ENCODE measurements around the gene SRD5A1.

DNA sequence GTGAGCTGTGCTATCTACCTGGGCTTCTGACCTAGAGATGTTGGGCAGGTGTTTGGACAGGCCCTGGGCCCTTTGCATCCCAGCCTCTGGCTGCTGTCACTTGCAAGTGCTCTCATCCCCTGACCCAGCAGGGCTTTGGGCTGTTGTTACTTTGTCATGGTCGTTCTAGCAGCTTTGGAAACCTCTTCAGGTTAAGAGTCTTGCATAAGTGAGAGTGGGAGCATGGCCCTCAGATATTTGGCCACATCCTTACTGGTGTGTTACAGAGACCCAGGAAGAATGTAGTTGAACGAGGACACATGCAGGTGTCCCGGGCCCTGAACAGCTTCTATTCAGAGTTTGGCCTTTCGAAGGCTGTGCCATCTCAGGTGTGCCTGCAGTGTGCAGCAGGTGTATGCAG is 84.4 kb downstream of the SRD5A1 start:
- TF ChIP-seq, protein P1, sequence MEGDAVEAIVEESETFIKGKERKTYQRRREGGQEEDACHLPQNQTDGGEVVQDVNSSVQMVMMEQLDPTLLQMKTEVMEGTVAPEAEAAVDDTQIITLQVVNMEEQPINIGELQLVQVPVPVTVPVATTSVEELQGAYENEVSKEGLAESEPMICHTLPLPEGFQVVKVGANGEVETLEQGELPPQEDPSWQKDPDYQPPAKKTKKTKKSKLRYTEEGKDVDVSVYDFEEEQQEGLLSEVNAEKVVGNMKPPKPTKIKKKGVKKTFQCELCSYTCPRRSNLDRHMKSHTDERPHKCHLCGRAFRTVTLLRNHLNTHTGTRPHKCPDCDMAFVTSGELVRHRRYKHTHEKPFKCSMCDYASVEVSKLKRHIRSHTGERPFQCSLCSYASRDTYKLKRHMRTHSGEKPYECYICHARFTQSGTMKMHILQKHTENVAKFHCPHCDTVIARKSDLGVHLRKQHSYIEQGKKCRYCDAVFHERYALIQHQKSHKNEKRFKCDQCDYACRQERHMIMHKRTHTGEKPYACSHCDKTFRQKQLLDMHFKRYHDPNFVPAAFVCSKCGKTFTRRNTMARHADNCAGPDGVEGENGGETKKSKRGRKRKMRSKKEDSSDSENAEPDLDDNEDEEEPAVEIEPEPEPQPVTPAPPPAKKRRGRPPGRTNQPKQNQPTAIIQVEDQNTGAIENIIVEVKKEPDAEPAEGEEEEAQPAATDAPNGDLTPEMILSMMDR (IDR thresholded peaks at IDR 0.05 in 2 of 3, conservative IDR thresholded peaks at IDR 0.05 in 1 of 3; ENCODE audit: borderline replicate concordance in 1 of 3, insufficient read depth in 1 of 3, low read depth in 2 of 3, low read length in 2 of 3) = no peak
- no peak for TF ChIP-seq EGR1 (IDR thresholded peaks at IDR 0.05; ENCODE audit: low read depth)
- no peak for TF ChIP-seq EZH2 (IDR thresholded peaks at IDR 0.05)
- no peak for TF ChIP-seq MAX (IDR thresholded peaks at IDR 0.05)
- no peak for TF ChIP-seq TCF7L2 (IDR thresholded peaks at IDR 0.05; ENCODE audit: borderline replicate concordance, extremely low read depth, insufficient read depth, insufficient read length)
- TF ChIP-seq POLR2AphosphoS5 (IDR thresholded peaks at IDR 0.05; ENCODE audit: low read depth, low read length) = no peak
- TF ChIP-seq POLR2A (IDR thresholded peaks at IDR 0.05; ENCODE audit: borderline replicate concordance, extremely low read depth, insufficient read depth, insufficient read length) = no peak
- TF ChIP-seq SIN3A (IDR thresholded peaks at IDR 0.05; ENCODE audit: low read depth) = no peak
- TF ChIP-seq RAD21 (IDR thresholded peaks at IDR 0.05; ENCODE audit: low read depth) = no peak
- TF ChIP-seq, protein P2, sequence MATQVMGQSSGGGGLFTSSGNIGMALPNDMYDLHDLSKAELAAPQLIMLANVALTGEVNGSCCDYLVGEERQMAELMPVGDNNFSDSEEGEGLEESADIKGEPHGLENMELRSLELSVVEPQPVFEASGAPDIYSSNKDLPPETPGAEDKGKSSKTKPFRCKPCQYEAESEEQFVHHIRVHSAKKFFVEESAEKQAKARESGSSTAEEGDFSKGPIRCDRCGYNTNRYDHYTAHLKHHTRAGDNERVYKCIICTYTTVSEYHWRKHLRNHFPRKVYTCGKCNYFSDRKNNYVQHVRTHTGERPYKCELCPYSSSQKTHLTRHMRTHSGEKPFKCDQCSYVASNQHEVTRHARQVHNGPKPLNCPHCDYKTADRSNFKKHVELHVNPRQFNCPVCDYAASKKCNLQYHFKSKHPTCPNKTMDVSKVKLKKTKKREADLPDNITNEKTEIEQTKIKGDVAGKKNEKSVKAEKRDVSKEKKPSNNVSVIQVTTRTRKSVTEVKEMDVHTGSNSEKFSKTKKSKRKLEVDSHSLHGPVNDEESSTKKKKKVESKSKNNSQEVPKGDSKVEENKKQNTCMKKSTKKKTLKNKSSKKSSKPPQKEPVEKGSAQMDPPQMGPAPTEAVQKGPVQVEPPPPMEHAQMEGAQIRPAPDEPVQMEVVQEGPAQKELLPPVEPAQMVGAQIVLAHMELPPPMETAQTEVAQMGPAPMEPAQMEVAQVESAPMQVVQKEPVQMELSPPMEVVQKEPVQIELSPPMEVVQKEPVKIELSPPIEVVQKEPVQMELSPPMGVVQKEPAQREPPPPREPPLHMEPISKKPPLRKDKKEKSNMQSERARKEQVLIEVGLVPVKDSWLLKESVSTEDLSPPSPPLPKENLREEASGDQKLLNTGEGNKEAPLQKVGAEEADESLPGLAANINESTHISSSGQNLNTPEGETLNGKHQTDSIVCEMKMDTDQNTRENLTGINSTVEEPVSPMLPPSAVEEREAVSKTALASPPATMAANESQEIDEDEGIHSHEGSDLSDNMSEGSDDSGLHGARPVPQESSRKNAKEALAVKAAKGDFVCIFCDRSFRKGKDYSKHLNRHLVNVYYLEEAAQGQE (IDR thresholded peaks at IDR 0.05; ENCODE audit: low read depth) = no peak

All from HCT116 (cell line).